CD14-positive monocyte (primary cell): ENCODE results near the gene STUB1. TPM values are rescaled to one million over a fixed set of nuclear protein-coding genes. Genes with fewer than 3 reads are reported as not detected.

ENCODE experiments used
- DNase-seq, 3 donors: peaks; one replicate each; pipeline ENCODE4 v3.0.0-alpha.2; 2011 to 2022
- H2AFZ ChIP-seq: 2 replicates; pipeline ENCODE4 v1.6.0; 2012; ENCODE audit warnings: mild to moderate bottlenecking, low read depth, low read length, inconsistent platforms; ENCODE audit not compliant: insufficient read depth, poor library complexity, severe bottlenecking
- H3K27ac ChIP-seq, 2 donors: 1 replicate in 1 of 2; 2 replicates in 1 of 2; pipeline ENCODE4 v1.5.1; 2012 to 2013; ENCODE audit warnings: low read length in 2 of 2, control low read depth in 1 of 2, inconsistent platforms in 1 of 2, low read depth in 1 of 2, mild to moderate bottlenecking in 1 of 2
- H3K27me3 ChIP-seq, 2 donors: one replicate each; pipeline versions ENCODE4 v1.6.0 to v1.6.1; 2011 to 2013; ENCODE audit warnings: low read length in 2 of 2; ENCODE audit not compliant: control insufficient read depth in 2 of 2, insufficient read depth in 2 of 2
- H3K36me3 ChIP-seq, 2 donors: replicated peaks in 1 of 2; 1 replicate in 1 of 2; 2 replicates in 1 of 2; pipeline versions ENCODE4 v1.5.1 to v1.6.1; 2012 to 2013; ENCODE audit warnings: low read length in 2 of 2, control low read depth in 1 of 2, inconsistent platforms in 1 of 2, mild to moderate bottlenecking in 1 of 2; ENCODE audit not compliant: insufficient read depth in 2 of 2, control insufficient read depth in 1 of 2
- H3K4me1 ChIP-seq, 2 donors: 1 replicate in 1 of 2; 2 replicates in 1 of 2; pipeline versions ENCODE4 v1.5.1 to v1.6.1; 2012 to 2013; ENCODE audit warnings: low read length in 2 of 2, control low read depth in 1 of 2, inconsistent platforms in 1 of 2, mild to moderate bottlenecking in 1 of 2, moderate library complexity in 1 of 2; ENCODE audit not compliant: insufficient read depth in 2 of 2, control insufficient read depth in 1 of 2
- H3K4me2 ChIP-seq: replicated peaks from 2 replicates; pipeline ENCODE3; 2012; ENCODE audit warnings: low read length, moderate library complexity, mild to moderate bottlenecking; ENCODE audit not compliant: poor library complexity, severe bottlenecking; ENCODE audit errors: extremely low read depth
- H3K4me3 ChIP-seq, 3 experiments: fragments of 200-600 bp in 1 of 3; sonication (generic) in 1 of 3; replicated peaks in 1 of 3; 1 replicate in 2 of 3; 2 replicates in 1 of 3; pipeline ENCODE4 v1.5.1; 2011 to 2013; ENCODE audit warnings: low read length in 3 of 3, mild to moderate bottlenecking in 3 of 3, control low read depth in 2 of 3, low read depth in 2 of 3, inconsistent platforms in 1 of 3, moderate library complexity in 1 of 3
- H3K79me2 ChIP-seq: 2 replicates; pipeline ENCODE4 v1.6.0; 2012; ENCODE audit warnings: mild to moderate bottlenecking, control low read depth, inconsistent platforms, low read length, moderate library complexity; ENCODE audit not compliant: insufficient read depth
- H3K9ac ChIP-seq: 2 replicates; pipeline ENCODE4 v1.6.0; 2017; ENCODE audit warnings: low read length, mild to moderate bottlenecking; ENCODE audit not compliant: insufficient read depth, poor library complexity, severe bottlenecking
- H3K9me3 ChIP-seq, 2 donors: replicated peaks in 1 of 2; 1 replicate in 1 of 2; 2 replicates in 1 of 2; pipeline versions ENCODE4 v1.5.1 to v1.6.1; 2012 to 2013; ENCODE audit warnings: low read length in 2 of 2, control low read depth in 1 of 2; ENCODE audit not compliant: control insufficient read depth in 1 of 2, insufficient read depth in 1 of 2
- H4K20me1 ChIP-seq: 2 replicates; pipeline ENCODE4 v1.6.0; 2012; ENCODE audit warnings: mild to moderate bottlenecking, low read length, control low read depth, moderate library complexity; ENCODE audit not compliant: insufficient read depth
- H3K27ac Mint-ChIP-seq, 7 donors: one replicate each; pipeline ENCODE4 v1.8.0; 2020; ENCODE audit warnings: mild to moderate bottlenecking in 7 of 7, mixed read lengths in 7 of 7, moderate library complexity in 6 of 7, inconsistent platforms in 2 of 7
- H3K27me3 Mint-ChIP-seq, 3 donors: one replicate each; pipeline ENCODE4 v1.8.0; 2021 to 2022; ENCODE audit warnings: low read depth in 3 of 3, mild to moderate bottlenecking in 3 of 3, mixed read lengths in 3 of 3, moderate library complexity in 3 of 3, inconsistent platforms in 1 of 3
- H3K36me3 Mint-ChIP-seq, 2 donors: one replicate each; pipeline ENCODE4 v1.8.0; 2020; ENCODE audit warnings: mixed read lengths in 2 of 2, inconsistent platforms in 1 of 2, mild to moderate bottlenecking in 1 of 2
- H3K4me1 Mint-ChIP-seq: one replicate; pipeline ENCODE4 v1.8.0; 2020; ENCODE audit warnings: mild to moderate bottlenecking, mixed read lengths
- H3K4me3 Mint-ChIP-seq, 2 donors: one replicate each; pipeline ENCODE4 v1.8.0; 2020; ENCODE audit warnings: mild to moderate bottlenecking in 2 of 2, mixed read lengths in 2 of 2, moderate library complexity in 1 of 2
- H3K9me3 Mint-ChIP-seq, 7 donors: one replicate each; pipeline ENCODE4 v1.8.0; 2020 to 2022; ENCODE audit warnings: mixed read lengths in 7 of 7, mild to moderate bottlenecking in 6 of 7, moderate library complexity in 6 of 7, inconsistent platforms in 2 of 7
- CTCF ChIP-seq: fragments of 200-600 bp; IDR thresholded peaks from one replicate; pipeline ENCODE4 v1.8.0; 2022; ENCODE audit warnings: antibody characterized with exemption, mild to moderate bottlenecking
- WGBS: methylation state at CpG from one replicate; pipeline ENCODE4 v1.1.5; 2013; ENCODE audit warnings: missing lambda C conversion rate; ENCODE audit not compliant: insufficient coverage; 5-methylcytosine and 5-hydroxymethylcytosine counted together
- intact Hi-C, 2 donors: fragments of 100-400 bp; cut with micrococcal nuclease; formaldehyde crosslinking; loops; one replicate each; pipeline versions ENCODE4 v1.15.0 to v1.15.1; 2023
- polyA plus RNA-seq, 3 donors: library from polyadenylated mRNA; depleted of rRNA in 1 of 3; unstranded in 2 of 3; stranded (reverse) in 1 of 3; fragments of 300-500 nt in 2 of 3; fragments of >200 nt in 1 of 3; fragmentation: Illumina TruSeq in 2 of 3; gene quantifications; 1 replicate in 2 of 3; 2 replicates in 1 of 3; pipeline ENCODE4 v1.2.3, GENCODE V29; 2012 to 2021

The STUB1 gene
- polyA plus RNA-seq, 3 donors = 83.3 to 108 (median 106) TPM

GRCh38 chr16:668519-669171 lies 11.6 kb upstream of the STUB1 start:
- TF ChIP-seq CTCF = no peak
- Histone ChIP-seq H3K27ac (peak overlapping the region in 1 of 2 donors; percentile 68), H3K4me2 (peak overlapping the region; percentile 96), H3K4me3 (peak overlapping the region; percentile 72 to 87 (median 78)), H3K79me2 (peaks cover 20% of the 10 kb centered on the region), H2AFZ (peak overlapping the region; percentile 74), H3K9ac (peak overlapping the region; percentile 83), H3K4me1 (peaks cover 17 to 21% of the 10 kb centered on the region in 2 donors), H3K9me3 (no peaks in the 10 kb centered on the region), H3K27me3 (no peaks in the 10 kb centered on the region), H4K20me1 (peaks cover 44% of the 10 kb centered on the region), H3K36me3 (peaks cover 44 to 45% of the 10 kb centered on the region in 2 donors)
- Mint-ChIP-seq H3K9me3 (no peaks in the 10 kb centered on the region), H3K27me3 (peaks cover 0 to 2% (median 2%) of the 10 kb centered on the region in 3 donors), H3K4me3 (peak overlapping the region; percentile 70 to 78), H3K4me1 (peaks cover 9% of the 10 kb centered on the region), H3K36me3 (peaks cover 26 to 41% of the 10 kb centered on the region in 2 donors), H3K27ac (peak overlapping the region in 1 of 7 donors; percentile 51)
- DNase-seq = no peak
- WGBS = 8% methylated on average over 49 of the region's 50 CpGs
- intact Hi-C loops = no loop called here

GRCh38 chr16:669666-670065 lies 10.5 kb upstream of the STUB1 start:
- 98% methylated on average over 12 of the region's 13 CpGs for WGBS
- no peak for TF ChIP-seq CTCF
- no peak overlapping the region for H3K4me2 ChIP-seq
- H3K4me1 ChIP-seq = peaks cover 17 to 23% of the 10 kb centered on the region in 2 donors
- no peak overlapping the region for H3K4me3 ChIP-seq
- no peak overlapping the region for H3K9ac ChIP-seq
- H3K36me3 ChIP-seq = peaks cover 48 to 50% of the 10 kb centered on the region in 2 donors
- H2AFZ ChIP-seq = no peak overlapping the region
- no peaks in the 10 kb centered on the region for H3K9me3 ChIP-seq
- Mint-ChIP-seq H3K9me3 (no peaks in the 10 kb centered on the region), H3K4me3 (no peak overlapping the region), H3K36me3 (peaks cover 30 to 47% of the 10 kb centered on the region in 2 donors), H3K27me3 (peaks cover 2 to 5% (median 3%) of the 10 kb centered on the region in 3 donors), H3K4me1 (peaks cover 10% of the 10 kb centered on the region), H3K27ac (peak overlapping the region in 1 of 7 donors; percentile 27)
- H4K20me1 ChIP-seq = peaks cover 53% of the 10 kb centered on the region
- DNase-seq = no peak
- H3K79me2 ChIP-seq = peaks cover 20% of the 10 kb centered on the region
- no peak overlapping the region for H3K27ac ChIP-seq
- H3K27me3 ChIP-seq = peaks cover 0 to 1% of the 10 kb centered on the region in 2 donors
- intact Hi-C loops = no loop called here
